COLO668 (cell line): ENCODE measurements around the gene OVOL3.

Source experiments
- DNase-seq: peaks from one replicate; lab custom pipeline; 2025; ENCODE audit not compliant: unreplicated experiment; lab: John Stamatoyannopoulos, UW

Gene OVOL3

DNA sequence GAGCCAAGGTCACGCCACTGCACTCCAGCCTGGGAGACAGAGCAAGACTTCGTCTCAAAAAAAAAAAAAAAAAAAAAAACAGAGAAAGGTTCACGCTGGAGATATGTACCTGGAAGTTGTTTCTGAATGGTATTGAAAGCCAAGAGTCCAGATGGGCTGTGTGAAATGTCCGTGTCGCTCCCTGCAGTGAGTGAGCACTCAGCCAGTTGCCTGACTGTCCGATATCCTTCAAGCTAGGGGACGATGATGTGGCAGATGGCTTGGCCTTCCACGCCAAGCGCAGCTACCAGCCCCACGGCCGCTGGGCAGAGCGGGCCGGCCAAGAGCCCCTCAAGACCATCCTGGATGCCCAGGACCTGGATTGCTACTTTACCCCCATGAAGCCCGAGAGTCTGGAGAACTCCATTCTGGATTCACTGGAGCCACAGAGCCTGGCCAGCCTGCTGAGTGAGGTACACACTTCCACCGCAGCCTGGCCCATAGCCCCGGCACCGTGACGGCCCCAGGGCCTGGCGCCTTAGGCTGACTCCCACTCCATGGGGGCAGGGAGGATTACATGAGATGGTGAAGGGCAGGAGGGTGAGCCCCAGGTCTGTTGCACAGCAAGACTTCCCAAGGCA is 11.7 kb upstream of the OVOL3 start:
- no peak for DNase-seq

DNA sequence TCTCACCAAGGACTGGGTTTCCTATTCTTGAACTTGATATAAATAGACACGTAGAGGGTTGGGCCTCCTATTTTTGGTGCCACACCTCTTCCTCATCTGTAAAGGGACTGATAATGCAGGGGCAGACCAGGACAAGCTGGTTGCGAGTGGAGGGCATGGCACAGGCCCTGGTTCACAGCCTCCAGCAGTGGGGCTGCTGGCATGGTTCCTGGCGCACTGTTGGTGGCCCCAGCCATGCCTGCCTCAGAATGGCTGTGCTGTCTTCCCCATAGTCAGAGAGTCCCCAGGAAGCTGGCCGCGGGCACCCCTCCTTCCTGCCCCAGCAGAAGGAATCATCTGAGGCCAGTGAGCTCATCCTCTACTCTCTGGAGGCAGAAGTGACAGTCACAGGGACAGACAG is 10.5 kb upstream of the OVOL3 start:
- no peak for DNase-seq

DNA sequence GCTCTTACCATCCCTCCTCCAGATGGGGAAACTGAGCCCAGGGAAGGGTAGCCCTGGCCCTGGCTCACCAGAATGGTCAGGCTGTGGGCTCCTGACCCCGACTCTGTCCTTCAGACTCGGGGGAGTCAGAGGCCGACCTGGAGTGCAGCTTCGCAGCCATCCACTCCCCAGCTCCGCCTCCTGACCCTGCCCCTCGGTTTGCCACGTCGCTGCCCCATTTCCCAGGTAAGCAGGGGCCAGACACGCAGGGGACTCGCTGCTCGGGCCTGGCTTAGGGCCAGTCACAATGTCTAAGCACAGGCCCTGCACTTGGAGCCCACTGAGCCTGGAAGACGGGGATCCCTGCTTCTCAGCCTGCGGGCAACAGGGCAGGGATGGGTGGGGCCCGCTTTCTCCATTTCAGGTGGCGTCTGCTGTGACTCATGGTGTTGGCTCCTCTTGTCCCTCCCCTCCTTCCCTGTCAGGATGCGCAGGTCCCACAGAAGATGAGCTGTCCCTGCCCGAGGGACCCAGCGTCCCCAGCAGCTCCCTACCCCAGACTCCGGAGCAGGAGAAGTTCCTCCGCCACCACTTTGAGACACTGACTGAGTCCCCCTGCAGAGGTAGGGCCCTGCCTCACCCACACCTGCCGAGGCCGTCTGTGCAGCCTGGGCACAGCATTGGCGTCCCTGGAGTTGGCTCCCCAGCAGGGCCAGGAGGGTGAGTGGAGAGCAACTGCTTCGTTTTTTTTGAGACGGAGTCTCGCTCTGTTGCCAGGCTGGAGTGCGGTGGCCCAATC is 9.2 kb upstream of the OVOL3 start:
- DNase-seq, result no peak

DNA sequence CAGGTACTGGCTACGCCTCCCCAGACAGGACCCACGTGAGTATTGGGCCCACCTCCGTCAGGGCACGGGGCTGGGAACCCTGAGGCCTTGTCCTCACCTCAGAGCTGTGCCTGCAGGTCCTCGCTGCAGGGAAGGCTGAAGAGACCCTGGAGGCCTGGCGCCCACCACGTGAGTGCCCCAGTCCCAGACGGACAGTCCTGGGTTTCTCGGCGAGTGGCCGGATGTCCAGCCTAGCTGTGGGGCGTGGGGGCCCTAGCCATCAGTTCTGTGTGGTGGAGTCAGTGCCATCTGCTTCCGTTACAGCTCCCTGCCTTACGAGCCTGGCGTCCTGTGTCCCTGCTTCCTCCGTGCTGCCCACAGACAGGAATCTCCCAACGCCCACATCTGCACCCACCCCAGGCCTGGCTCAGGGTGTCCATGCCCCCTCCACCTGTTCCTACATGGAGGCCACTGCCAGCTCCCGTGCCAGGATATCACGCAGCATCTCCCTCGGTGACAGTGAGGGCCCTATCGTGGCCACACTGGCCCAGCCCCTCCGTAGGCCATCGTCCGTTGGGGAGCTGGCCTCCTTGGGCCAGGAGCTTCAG is 7.8 kb upstream of the OVOL3 start:
- no peak for DNase-seq

DNA sequence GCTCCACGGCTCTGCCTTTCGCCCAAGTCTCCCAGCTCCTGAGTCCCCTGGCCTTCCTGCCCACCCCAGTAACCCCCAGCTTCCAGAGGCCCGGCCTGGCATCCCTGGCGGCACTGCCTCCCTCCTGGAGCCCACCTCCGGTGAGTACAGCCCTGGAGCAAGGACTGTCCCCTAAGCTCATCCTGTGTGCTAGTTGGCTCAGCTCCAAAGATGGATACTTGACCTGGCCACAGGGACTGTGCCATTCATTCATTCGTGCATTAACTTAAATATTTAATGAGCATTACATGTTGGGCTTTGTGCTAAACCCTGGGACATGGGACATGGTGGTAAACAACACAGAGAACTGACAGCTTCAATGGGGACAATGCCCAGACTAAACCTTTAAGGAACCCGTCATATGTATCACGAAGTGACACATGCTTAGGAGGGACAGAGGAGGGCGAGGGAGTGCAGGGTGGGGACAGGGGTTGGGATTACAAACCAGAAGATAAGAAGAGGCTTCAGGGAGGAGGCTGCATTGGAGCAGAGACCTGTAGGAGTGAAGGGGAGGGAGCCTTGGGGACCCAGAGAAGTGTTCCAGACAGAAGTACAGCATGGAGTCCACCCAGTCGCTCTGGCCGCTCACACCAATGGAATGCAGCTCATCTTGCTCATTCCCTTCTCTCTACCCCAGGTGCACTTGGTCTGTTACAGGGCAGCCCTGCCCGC is 6.9 kb upstream of the OVOL3 start:
- DNase-seq, result peak; percentile 49

DNA sequence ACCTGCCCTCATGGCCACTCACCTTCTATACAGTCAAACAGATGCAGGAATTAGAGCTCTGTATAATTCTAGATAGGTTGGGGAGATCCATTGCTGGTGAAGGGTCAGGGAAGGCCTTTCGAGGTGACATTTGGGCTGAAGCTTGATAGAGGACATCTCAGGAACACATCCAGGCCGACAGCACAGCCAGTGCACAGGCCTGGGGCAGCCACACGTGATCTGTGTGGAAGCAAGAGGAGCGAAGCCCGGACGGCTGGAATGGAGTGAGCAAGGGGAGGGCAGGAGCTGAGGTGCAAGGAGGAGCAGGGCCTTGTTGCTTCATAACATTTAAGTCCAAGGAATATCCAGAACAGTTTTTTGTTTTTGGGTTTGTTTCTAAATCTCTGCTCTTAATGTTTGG is 4.5 kb upstream of the OVOL3 start:
- no peak for DNase-seq

DNA sequence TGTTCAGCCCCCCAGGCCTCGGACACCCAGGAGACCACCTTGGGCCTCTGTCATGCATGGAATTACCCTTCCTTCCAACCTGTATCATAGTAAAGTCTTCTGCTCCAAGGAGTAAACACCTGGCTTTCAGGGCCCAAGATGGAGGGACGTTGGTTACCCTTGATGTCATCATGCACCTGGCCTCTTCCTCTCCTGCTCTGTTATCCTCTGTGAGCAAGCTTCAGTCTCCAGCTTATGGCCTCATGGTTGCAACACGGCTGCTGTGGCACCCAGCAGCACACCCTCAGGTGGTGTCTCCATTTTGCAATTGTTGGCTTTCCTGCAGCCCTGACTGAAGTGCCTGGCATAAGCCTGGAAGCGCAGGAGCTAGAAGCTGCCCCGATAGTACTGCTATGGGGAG is 4.0 kb upstream of the OVOL3 start:
- no peak for DNase-seq

DNA sequence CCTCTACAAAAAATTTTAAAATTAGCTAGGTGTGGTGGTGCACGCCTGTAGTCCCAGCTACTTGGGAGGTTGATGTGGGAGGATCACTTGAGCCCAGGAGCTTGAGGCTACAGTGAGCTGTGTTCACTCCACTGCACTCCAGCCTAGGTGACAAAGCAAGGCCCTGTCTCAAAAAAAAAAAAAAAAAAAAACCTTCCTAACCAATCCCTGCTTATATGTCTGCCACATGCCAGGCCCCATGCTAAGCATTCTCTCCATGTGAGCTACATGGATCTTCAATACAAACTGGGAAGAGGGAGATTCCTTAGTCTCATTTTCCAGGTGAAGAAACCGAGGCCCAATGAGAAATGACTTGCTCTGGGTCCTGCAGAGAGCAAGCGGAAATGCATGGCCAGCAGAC is 2.3 kb upstream of the OVOL3 start:
- no peak for DNase-seq

DNA sequence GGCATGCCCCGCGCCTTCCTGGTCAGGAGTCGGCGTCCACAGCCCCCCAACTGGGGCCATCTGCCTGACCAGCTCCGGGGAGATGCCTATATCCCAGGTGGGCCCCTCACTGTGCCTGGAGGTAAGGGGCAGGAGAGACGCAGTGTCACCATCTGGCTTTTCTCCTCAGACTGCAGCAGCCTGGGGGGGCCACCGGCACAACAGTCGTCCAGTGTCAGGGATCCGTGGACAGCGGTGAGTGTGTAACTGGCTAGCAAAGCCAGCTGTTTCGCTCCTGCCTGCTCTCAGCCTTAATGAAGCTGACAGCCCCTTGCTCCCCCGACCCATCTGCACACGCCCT is 227 bp downstream of the OVOL3 start:
- DNase-seq, result no peak

DNA sequence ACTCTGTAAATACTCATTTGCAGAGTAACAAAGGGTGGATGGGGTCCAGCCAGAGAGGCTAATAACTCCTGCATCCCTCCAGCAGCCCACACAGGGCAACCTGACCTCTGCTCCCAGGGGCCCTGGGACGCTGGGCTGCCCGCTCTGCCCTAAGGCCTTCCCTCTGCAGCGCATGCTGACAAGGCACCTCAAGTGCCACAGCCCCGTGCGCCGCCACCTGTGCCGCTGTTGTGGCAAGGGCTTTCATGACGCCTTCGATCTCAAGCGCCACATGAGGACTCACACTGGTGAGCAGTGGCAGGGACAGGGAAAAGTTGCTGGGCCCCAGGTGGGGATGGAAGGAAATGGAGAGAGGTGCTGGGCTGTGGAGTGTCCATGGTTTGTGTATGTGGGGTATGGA is 1.7 kb downstream of the OVOL3 start:
- no peak for DNase-seq

DNA sequence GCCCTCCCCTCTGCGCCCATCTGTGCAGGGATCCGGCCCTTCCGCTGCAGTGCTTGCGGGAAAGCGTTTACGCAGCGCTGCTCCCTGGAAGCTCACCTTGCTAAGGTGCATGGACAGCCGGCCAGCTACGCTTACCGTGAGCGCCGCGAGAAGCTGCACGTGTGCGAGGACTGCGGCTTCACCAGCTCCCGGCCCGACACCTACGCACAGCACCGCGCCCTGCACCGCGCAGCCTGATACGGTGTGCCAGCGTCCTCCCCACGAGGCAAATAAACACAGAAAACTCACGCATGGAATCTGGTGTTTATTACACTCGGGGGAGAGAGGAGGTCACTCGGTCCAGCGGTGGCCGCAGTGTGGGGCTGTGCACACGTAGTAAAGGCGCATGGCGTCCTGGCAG is 2.5 kb downstream of the OVOL3 start:
- no peak for DNase-seq

DNA sequence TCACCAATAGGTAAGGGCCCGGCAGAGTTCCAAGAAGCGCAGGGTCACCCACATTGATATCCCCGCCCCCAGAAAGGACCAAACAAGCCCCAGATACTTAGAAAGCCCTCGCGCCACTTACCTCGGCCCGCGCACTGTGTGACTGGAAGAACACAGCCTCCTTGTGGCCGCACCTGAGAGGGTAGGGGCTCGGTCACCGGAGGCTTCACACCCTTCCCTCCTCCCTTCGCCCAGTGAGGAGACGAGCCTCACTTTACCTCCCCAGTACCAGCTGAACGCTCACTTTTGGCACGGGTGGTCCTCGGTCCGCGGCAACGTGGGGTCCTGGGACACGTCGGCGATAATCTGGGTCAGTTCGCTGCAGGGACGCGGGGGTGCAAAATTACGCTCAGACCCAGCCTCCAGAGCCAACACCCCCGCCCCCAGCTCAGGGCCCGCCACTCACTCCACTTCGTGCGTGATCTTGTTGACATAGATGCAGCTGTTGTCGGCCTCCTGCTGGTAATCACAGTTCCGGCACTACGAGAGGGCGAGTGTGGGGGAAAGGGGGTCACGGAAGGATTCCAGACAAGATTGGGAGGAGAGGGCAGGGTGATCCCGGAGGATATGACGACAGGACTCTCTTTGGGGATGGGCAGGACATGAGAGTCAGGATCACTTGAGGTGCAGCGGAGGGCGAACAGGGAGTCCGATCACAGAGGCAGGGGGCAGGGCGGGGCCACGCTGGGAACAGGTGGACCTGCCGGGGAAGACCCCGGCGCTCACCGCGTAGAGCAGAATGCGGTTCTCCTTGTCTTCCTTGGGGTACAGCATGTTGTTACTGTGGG is 3.2 kb downstream of the OVOL3 start:
- DNase-seq, result peak; percentile 70

DNA sequence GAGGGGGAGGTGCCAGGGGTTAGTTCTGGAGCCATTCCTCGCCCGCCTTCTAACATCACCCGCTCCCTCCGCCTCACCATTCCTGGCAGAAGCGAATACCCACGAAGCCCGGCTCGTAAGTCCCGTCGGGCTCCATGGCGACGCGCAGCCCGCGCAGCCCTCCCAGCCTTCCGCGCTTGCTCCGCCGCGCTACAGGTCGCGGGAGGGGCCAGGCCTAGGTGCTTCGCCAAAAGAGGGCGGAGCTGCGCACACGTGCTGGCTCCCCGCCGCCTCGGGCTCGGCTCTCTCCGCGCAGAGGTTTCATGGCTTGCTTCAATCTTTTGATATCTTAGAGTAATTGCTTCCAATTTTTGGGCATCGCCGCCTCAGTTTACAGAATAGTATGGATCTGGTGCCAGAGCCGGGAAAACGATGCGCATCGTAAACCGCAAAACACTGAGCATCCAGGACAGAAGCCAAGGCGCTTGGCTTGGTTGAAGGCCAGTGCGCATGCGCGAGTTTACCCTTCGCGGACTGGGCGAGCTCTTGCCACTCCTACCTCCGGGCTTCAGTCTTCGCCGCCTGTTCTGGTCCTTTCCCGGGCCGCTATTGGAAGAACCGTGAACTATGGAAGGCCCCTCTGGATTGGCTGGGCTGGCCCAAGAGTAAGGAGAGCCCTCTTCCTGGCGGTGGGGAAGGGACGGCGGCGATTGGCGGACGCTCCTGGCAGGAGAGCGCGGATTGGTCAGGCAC is 3.9 kb downstream of the OVOL3 start, which contains the start of gene POLR2I:
Gene POLR2I, minus strand, starts transcription at position 155 of the 732 bp plus-strand sequence. Its CDS starts 19 bp downstream, at position 136.
- DNase-seq, result peak; percentile 98

DNA sequence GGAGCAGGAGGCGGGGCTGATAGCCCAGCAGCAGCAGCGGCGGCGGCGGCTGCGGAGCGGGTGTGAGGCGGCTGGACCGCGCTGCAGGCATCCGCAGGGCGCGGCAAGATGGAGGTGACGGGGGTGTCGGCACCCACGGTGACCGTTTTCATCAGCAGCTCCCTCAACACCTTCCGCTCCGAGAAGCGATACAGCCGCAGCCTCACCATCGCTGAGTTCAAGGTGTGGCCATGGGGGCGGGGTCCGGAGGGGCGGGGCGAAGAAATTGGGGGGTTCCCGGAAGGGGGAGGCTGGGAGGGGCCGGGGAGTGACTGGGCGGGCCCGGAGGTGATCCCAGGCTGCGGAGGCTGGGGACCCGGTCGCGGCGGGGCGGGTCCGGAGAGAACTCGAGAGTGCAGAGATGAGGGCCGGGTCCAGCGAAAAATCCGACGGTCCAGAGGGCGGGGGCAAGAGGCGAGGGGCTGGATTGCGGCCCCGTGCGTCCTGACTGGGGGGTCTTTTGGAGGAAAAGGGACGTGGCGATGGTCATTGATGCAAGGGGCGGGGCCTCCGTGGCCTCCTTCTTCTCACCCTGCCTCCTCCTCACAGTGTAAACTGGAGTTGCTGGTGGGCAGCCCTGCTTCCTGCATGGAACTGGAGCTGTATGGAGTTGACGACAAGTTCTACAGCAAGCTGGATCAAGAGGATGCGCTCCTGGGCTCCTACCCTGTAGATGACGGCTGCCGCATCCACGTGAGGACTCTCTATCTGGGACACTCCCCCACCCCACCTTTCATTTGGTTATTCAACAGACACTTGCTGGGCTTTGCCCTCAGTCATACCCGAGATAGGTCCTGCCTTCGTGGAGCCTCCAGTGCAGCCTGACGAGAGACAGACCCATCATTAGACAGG is 4.8 kb downstream of the OVOL3 start, which contains the start of gene TBCB:
Gene TBCB, plus strand, starts transcription at position 16 of the 891 bp plus-strand sequence. Its CDS starts 93 bp downstream, at position 109.
- peak; percentile 84 for DNase-seq

DNA sequence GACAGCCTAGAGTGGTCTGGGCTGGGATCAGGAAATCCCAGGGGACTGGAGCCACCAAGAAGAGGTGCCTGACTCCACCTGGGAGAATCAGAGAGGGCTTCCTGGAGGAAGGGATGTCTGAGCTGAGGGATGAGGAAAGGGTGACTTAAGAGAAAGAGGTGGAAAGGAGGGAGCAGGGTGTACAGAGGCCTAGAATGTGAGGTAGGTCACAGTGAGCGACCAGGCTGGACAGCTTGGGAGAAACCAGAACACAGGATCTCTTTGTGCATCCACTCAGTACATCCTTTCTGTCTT is 5.3 kb downstream of the OVOL3 start:
- no peak for DNase-seq

DNA sequence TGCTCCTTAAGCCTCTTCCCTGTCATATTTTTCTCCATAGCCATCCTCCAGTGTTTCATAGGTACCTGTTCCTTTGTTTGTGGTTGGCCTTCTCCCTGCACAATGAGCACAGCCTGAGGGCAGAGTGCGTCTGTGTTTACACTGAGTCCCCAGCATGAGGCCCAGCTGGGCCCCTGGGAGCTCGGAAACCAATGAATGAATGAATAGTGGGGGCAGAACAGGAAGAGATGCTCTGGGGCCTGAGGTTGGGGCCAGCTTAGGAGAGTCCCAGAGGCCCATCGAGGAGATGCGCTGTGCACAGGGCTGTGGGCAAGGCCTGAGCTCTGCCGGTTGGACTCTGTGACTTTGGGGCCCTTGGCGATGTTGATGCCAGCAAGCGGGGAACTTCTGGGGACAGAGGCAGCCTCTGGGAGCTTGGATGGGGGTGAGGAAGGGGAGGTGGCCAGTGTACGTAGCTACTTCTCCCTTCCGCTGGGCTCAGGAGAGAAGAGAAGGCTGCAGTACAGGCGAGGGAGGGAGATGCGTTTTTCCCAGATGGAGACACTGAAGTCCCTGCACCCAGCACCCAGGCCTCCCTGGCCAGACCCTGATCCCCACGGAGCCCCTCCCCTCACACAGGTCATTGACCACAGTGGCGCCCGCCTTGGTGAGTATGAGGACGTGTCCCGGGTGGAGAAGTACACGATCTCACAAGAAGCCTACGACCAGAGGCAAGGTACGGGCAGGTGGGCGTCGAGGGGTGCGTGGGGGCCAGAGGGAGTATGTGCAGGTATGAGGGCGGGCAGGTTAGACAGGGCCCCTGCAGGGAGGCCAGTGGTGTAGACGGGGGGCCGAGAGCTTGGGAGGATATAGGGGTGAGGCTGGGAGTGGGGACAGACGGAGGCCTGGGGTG is 9.4 kb downstream of the OVOL3 start:
- DNase-seq, result peak; percentile 94

DNA sequence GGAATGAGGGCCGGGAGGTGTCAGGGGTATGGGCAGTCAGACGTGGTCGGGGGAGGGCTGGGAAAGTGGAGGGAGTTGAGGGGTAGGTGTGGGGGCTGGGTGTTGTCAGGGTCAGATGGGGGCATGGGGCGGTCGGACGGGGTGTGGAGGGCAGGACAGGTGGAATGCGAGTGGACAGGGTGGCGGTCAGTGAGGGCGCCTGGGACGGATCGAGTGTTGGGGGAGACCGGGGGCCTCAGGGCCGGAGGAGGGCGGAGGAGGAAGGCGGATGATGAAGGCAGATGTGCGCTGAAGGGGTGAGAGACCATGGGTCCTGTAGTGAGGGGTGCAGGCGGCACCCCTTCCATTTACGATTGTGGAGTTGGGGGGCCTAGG is 10.0 kb downstream of the OVOL3 start:
- DNase-seq, result no peak

DNA sequence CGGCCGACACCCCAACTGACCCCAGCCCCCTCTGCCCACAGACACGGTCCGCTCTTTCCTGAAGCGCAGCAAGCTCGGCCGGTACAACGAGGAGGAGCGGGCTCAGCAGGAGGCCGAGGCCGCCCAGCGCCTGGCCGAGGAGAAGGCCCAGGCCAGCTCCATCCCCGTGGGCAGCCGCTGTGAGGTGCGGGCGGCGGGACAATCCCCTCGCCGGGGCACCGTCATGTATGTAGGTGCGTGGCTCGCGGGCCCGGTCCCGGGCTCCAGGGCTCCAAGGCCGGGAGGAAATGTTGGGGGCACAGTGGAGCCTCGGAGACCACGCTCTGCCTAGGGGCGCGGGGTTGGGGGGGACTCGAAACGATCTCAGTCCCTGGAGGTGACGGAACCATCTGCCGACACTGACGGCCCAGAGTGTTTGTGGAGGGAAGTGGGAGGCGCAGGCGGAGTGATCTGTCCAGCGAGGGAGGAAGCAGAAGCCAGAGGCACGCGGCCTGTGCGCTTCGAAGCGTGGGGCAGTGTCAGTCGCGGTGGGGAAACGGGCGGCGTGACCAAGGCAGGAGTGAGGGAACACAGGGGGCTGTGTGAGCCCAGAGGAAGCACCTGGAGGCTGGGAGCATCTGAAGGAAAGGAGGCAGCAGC is 10.7 kb downstream of the OVOL3 start:
- DNase-seq, result no peak
